GM12878 (cell line): ENCODE measurements around the gene PRKAG2.

Experiments used
- CTCF ChIP-seq, 3 experiments: IDR thresholded peaks in 2 of 3; conservative IDR thresholded peaks in 1 of 3; 2 replicates each; pipeline ENCODE4 v1.5.1; 2011; ENCODE audit warnings: low read depth in 3 of 3, low read length in 3 of 3, mild to moderate bottlenecking in 3 of 3, control low read depth in 2 of 3, moderate library complexity in 2 of 3, inconsistent platforms in 1 of 3, mixed read lengths in 1 of 3; ENCODE audit not compliant: control insufficient read depth in 2 of 3, insufficient read depth in 1 of 3; ENCODE audit errors: extremely low read depth in 1 of 3
- FOXK2 ChIP-seq: fragments of 450-650 bp; IDR thresholded peaks from 2 replicates; pipeline ENCODE4 v1.6.1; 2017; ENCODE audit warnings: mild to moderate bottlenecking, moderate library complexity

GRCh38 chr7:151726652-151727578, 150.0 kb downstream of the PRKAG2 start:
- no peak for TF ChIP-seq CTCF (IDR thresholded peaks at IDR 0.05 in 2 of 3, conservative IDR thresholded peaks at IDR 0.05 in 1 of 3; ENCODE audit: control insufficient read depth in 2 of 3, extremely low read depth in 1 of 3, insufficient read depth in 1 of 3, low read depth in 3 of 3, low read length in 3 of 3)
- no peak for TF ChIP-seq FOXK2
